Fibroblast of skin of right biceps (primary cell): Measurements from ENCODE around the gene IFI6.
"Not testable (repeated sequence)": the region's sequence is repeated elsewhere in the genome, so short reads cannot be mapped to it uniquely, and the experiment has no call there.

ENCODE experiments used
- DNase-seq: peaks from one replicate; pipeline ENCODE4 v3.0.0-alpha.2; 2013

IFI6 gene, protein sequence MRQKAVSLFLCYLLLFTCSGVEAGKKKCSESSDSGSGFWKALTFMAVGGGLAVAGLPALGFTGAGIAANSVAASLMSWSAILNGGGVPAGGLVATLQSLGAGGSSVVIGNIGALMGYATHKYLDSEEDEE

GRCh38 chr1:27671964-27672749, at the start of gene IFI6:
IFI6 (minus strand) TSS chr1:27672192; CDS start chr1:27669314, 2,878 bp downstream.
- peak; percentile 95 for DNase-seq

GRCh38 chr1:27719286-27720251, 47.6 kb upstream of the IFI6 start:
- no peak for DNase-seq

DNA sequence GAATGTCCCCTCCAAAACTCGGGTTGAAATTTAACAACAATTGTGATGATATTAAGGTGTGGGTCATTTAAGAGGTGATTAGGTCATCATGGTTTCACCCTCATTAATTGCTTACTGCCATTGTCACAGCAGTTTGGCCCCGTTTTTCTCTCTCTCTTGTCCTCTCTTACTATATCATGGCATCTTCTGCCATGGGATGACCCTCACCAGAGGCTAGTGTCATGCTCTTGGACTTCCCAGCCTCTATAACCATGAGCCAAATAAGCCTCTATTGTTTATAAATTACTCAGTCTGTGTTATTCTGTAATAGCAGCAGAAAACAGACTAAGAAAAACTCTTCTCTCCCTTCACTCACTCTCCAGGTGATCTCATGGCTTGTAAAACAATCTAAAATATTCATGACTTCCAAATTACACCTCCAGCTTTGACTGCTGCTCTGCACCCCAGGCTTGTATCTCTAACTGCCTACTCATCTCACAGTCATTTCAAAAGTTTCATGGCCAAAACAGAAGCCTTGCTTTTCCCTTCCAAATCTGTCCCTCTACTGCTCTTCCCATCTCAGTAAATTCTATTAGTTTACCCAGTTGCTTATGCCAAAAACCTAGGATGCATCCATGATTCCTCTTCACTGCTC, 44.4 kb upstream of the IFI6 start:
- DNase-seq = no peak

- DNase-seq = no peak
These were observed 42.0 kb upstream of the IFI6 start for GRCh38 chr1:27713869-27714513.

- no peak for DNase-seq
These were observed 41.2 kb upstream of the IFI6 start for GRCh38 chr1:27713139-27713725.

DNA sequence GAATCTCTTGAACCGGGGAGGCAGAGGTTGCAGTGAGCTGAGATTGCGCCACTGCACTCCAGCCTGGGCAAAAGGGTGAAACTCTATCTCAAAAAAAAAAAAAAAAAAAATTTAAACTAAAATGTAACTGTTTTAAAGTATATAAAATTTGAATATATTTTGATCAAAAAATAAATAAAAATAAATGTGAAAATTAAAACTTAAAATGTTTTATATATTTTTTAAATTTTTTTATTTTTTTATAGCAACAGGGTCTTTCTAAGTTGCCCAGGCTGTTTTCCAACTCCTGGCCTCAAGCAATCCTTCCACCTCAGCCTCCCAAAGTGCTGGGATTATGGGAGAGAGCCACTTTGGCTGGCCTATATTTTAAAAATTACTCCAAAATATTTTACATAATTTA, 38.6 kb upstream of the IFI6 start:
- DNase-seq = no peak

- DNase-seq = no peak
These were observed 33.6 kb upstream of the IFI6 start for GRCh38 chr1:27705545-27705944.

DNA sequence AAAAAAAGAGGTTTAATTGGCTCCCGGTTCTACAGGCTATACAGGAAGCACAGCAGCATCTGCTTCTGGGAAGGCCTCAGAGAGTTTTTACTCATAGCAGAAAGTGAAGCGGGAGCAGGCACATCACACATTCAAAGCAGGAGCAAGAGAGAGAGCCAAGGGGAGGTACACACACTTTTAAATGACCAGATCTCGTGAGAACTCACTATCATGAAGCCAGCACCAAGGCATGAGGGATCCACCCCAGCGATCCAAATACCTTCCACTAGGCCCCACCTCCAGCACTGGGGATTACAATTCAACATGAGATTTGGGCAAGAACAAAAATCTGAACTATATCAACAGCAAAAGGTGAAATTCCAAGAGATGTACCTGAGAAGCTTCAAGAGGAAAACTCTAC, 33.0 kb upstream of the IFI6 start:
- no peak for DNase-seq

DNA sequence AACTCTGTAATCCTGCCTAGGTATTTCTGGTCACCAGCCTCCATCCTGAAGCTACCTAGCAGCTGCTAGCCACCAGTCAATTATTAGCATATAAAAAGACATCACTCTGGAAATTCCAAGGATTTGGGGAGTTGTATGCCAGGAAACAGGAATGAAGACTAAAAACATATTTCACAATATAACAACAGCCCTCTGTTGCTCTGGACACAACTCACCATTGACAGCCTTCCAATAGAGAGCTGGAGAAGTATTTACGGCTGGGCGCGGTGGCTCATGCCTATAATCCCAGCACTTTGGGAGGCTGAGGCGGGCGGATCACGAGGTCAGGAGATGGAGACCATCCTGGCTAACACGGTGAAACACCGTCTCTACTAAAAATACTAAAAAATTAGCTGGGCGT, 24.8 kb upstream of the IFI6 start:
- not testable (repeated sequence) for DNase-seq

- no peak for DNase-seq
These were observed 18.2 kb upstream of the IFI6 start for GRCh38 chr1:27690183-27690582.

GRCh38 chr1:27689423-27690173, 17.6 kb upstream of the IFI6 start:
- peak; percentile 22 for DNase-seq

DNA sequence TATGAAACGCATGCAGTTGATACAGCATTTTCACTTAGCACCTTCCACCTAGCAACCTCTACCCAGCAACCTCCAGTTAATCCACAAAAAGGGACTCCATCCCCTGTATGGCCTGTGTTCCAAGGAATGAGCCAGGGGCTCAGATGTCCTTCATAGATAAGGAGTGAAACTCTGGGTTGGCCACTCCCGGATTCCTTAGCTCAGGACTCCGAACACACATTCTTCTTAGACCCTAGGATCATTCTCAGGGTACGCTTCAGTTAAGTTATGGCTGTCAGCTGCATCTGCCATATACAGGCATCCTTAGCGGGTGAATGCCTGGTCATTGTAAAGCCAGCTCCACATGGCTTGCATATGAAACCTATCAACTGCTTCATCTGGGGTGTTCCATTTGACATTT, 15.9 kb upstream of the IFI6 start:
- DNase-seq = no peak

DNA sequence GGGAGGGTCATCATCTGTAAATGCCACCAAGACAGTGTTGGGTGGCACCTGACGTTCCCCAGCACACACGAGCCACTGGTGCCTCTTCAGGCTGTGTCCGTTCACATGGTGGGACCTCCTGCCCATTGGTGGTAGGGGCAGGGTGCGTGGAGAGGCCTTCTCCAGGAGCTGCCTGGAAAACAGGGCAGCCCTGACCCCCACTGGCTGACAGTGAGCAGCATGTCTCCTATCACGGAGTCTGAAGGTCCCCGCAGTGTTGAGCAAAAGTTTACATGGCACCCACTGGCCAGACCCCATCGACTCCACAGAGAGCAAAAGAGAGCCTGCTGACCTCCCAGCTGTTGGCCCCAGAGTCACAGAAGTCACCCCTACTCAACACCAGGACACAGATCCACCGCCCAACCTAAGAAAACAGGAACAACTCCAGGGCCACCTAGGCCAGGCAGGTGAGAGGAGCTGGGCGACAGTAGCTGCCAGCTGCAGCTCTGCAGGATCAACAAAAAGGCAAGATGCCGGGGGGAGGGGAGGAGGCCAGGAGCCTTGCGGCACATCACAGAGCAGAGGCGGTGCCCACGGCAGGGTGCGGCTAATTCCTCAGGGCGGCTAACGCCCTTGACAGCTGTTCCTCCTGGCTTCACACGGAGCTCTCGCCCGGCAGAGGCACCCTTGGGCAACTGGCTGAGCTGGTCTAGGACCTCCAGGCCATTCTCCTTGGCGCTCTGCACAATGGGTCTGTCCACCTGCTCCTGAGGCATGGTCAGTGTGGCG, 14.4 kb upstream of the IFI6 start:
- no peak for DNase-seq

DNA sequence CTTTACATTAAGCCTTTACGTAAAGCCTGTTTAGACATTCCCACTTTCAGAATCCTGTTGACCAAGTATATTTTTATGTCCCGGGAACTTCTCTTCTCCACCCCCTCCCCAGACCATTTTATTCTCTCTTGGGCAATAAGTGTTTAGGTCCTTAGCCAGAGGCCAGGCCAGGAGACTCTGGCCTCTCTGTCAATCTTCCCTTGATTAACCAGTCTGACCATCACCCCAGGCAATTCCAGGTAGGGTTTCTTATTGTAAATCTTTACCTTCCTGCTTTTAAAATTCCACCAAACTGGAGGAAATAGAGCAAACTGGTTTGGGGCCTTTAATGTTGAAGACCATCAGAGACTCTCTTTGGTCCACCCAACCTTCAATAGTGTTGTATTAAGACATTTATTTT, 12.2 kb upstream of the IFI6 start:
- no peak for DNase-seq

DNA sequence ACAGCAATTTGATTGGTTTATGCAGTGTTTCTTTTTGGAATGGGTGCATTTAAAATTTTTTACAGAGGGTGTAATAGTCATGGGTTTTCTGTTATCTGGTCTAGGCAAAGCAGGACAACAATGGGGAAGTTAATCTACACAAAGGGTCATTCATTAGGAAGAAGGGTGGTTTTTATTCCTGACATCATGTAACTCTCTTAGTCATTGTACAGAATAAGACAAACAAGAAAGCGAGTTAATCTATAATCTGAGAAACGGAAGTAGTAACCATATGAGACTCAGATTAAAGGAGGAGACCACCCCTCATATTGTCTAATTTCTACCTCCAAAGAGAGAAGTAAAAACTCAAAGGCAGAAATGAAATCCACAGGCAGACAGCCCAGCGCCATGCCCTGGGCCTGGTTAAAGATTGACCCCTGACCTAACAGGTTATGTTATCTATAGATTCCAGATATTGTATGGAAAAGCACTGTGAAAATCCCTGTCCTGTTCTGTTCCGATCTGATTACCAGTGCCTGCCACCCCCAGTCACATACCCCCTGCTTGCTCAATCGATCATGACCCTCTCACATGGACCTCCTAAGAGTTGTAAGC, 10.5 kb upstream of the IFI6 start:
- no peak for DNase-seq

- DNase-seq = not testable (repeated sequence)
These were observed 9.6 kb upstream of the IFI6 start for GRCh38 chr1:27681580-27681979.

- not testable (repeated sequence) for DNase-seq
These were observed 8.3 kb upstream of the IFI6 start for GRCh38 chr1:27680225-27680791.

DNA sequence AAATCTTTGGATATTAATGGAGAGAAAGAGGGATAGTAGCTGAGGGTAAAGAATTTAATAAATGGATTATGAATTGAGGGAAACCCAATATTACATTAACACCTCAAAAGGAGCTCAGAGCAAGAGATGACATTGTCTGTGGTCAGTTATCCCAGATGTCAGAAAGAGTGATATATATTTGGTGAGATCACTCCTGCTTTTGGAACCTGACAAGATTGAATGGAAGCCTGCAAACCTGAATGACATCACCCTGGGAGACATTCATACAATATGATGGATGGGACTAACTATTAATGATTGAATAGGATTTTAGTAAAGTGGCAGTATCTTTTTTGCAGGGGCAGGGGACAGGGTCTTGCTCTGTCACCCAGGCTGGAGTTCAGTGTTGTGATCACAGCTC, 6.8 kb upstream of the IFI6 start:
- no peak for DNase-seq

GRCh38 chr1:27676410-27676809, 4.4 kb upstream of the IFI6 start:
- no peak for DNase-seq

GRCh38 chr1:27672750-27673112, 739 bp upstream of the IFI6 start:
- DNase-seq = peak; percentile 48
